ENCODE measurements around the gene SMIM43.

Gene SMIM43

DNA sequence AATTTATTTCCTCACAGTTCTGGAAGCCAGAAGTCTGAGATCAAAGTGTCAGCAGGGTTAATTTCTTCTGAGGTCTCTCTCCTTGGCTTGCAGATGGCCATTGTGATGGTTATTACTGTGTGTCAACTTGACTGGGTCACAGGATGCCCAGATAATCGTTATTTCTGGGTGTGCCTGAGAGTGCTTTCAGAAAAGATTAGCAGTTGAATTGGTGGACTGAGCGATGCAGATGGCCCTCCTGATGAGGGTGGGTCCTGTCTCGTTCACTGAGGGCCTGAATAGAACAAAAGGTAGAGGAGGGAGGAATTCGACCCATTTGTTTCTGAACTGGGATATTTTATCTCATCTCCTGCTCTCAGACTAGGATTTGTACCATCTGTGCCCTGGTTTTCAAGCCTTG is 15.7 kb downstream of the SMIM43 start:
- H3K4me3 ChIP-seq (ENCODE audit: low read length): no peak overlapping the region
- no peak for TF ChIP-seq CTCF (conservative IDR thresholded peaks at IDR 0.05; ENCODE audit: low read depth, low read length)
- no peak for DNase-seq (ENCODE audit: low read depth)

DNA sequence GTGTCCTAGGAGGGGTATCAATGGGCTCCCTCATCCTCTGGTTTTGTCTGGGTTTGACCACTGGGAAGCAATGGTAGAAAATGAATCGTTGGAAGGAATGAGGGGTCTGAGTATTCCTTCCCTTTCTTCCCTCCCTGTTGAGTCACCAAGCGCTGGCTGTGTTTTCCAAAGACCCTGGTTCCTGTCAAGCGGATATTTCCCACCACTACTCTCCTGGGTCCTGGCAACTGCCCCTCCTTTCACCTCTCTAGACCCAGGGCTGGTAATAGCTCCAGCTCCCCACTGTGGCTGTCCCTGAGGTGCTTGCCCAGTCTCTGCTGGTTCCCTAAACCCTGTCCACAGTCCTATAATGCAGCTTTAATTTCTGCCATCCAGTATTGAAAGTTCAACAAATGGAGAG is 22.2 kb downstream of the SMIM43 start:
- H3K4me3 ChIP-seq (ENCODE audit: low read length): no peak overlapping the region
- DNase-seq (ENCODE audit: low read depth): no peak
- no peak for TF ChIP-seq CTCF (conservative IDR thresholded peaks at IDR 0.05; ENCODE audit: low read depth, low read length)

- no peak for TF ChIP-seq CTCF (conservative IDR thresholded peaks at IDR 0.05; ENCODE audit: low read depth, low read length)
- H3K4me3 ChIP-seq (ENCODE audit: low read length): no peak overlapping the region
- no peak for DNase-seq (ENCODE audit: low read depth)
Observed at GRCh38 chr4:121741751-121742150, 23.2 kb downstream of the SMIM43 start.

- no peak for DNase-seq (ENCODE audit: low read depth)
- no peak for TF ChIP-seq CTCF (conservative IDR thresholded peaks at IDR 0.05; ENCODE audit: low read depth, low read length)
- no peak overlapping the region for H3K4me3 ChIP-seq (ENCODE audit: low read length)
Observed at GRCh38 chr4:121740796-121741409, 24.1 kb downstream of the SMIM43 start.

- DNase-seq (ENCODE audit: low read depth): no peak
- no peak overlapping the region for H3K4me3 ChIP-seq (ENCODE audit: low read length)
- no peak for TF ChIP-seq CTCF (conservative IDR thresholded peaks at IDR 0.05; ENCODE audit: low read depth, low read length)
Observed at GRCh38 chr4:121739575-121739974, 25.4 kb downstream of the SMIM43 start.

DNA sequence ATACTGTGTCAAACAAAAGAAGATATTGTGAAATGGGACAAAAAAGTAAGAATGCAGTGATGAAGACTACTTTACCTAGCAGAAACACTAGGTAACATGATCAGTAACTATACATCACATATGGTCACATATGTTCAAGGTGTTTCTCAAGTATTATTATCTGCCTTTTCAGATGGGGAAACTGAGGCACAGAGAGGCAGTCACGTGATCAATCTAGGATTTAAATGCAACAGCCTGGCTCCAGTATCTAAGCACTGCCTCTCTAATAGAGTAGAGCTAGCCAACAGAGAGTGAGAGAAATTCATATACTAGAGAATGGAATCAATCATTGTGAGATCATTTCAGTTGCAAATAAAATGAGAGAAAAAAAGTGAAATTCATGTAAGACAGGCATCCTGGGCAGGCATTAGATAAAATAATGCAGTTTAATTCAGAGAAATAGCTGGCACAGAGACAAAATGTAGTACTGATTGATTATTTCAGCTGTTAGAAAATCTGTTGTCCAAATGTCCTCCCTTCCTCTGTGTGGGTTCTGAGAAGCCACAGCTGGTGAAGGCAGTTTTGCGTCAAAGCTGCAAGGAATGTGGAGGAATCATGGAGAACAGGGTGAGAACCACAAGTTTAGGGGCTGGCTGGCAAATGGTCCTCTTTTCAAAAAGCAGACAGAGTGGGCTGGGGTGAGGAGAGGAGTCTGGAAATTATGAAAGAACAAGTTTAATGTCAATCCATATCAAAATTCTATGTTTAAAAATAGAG is 26.0 kb downstream of the SMIM43 start:
- no peak overlapping the region for H3K4me3 ChIP-seq (ENCODE audit: low read length)
- no peak for DNase-seq (ENCODE audit: low read depth)
- no peak for TF ChIP-seq CTCF (conservative IDR thresholded peaks at IDR 0.05; ENCODE audit: low read depth, low read length)

Data from retinal pigment epithelial cell (primary cell).